A673 (cell line): ENCODE results near the gene PMFBP1. TPM values are rescaled to one million over a fixed set of nuclear protein-coding genes. Genes with fewer than 3 reads are reported as not detected.

Experiments used
- BruUV-seq: library from RNA; stranded (reverse); fragments of 400-500 nt; replicated peaks from 2 replicates; lab custom pipeline; 2021; lab: Mats Ljungman, UMichigan
- CTCF ChIA-PET: fragments of 300-600 bp; sonication (Branson Sonifier 250); formaldehyde crosslinking; loops from one replicate; lab custom pipeline; 2022; ENCODE audit warnings: antibody characterized with exemption; lab: Charles Lee
- POLR2A ChIA-PET: fragments of 300-600 bp; sonication (Branson Sonifier 250); formaldehyde crosslinking; loops from one replicate; lab custom pipeline; 2022; ENCODE audit warnings: antibody characterized with exemption; ENCODE audit not compliant: low non-redundant PET; lab: Charles Lee
- DNase-seq: peaks from one replicate; pipeline ENCODE4 v3.0.0-alpha.2; 2015; ENCODE audit warnings: low spot score
- H3K27ac ChIP-seq: fragments of 200-600 bp; sonication (generic); 2 replicates; pipeline ENCODE4 v1.5.1; 2016; ENCODE audit warnings: mixed run types, low read depth, mild to moderate bottlenecking, mixed read lengths, antibody characterized with exemption, low read length; ENCODE audit not compliant: poor library complexity, severe bottlenecking
- H3K27me3 ChIP-seq: fragments of 200-600 bp; sonication (generic); replicated peaks from 2 replicates; pipeline ENCODE4 v1.6.1; 2017; ENCODE audit warnings: mixed run types, low read depth, mild to moderate bottlenecking, mixed read lengths, antibody characterized with exemption, low read length; ENCODE audit not compliant: insufficient read depth, poor library complexity
- H3K36me3 ChIP-seq: fragments of 200-600 bp; sonication (generic); 2 replicates; pipeline ENCODE4 v1.6.1; 2016; ENCODE audit warnings: mixed run types, mild to moderate bottlenecking, mixed read lengths, antibody characterized with exemption, low read length; ENCODE audit not compliant: insufficient read depth, poor library complexity, severe bottlenecking
- H3K4me1 ChIP-seq: fragments of 200-600 bp; sonication (generic); 2 replicates; pipeline ENCODE4 v1.6.1; 2017; ENCODE audit warnings: mixed run types, mild to moderate bottlenecking, mixed read lengths, antibody characterized with exemption, low read length; ENCODE audit not compliant: insufficient read depth, poor library complexity, severe bottlenecking
- H3K4me3 ChIP-seq: fragments of 200-600 bp; sonication (generic); 2 replicates; pipeline ENCODE4 v1.5.1; 2016; ENCODE audit warnings: low read depth, mixed run types, mild to moderate bottlenecking, mixed read lengths, low read length; ENCODE audit not compliant: poor library complexity, severe bottlenecking
- H3K9me3 ChIP-seq: fragments of 200-600 bp; sonication (generic); 2 replicates; pipeline ENCODE4 v1.6.1; 2016; ENCODE audit warnings: mixed run types, low read depth, mild to moderate bottlenecking, mixed read lengths, antibody characterized with exemption, low read length; ENCODE audit not compliant: poor library complexity, severe bottlenecking
- CTCF ChIP-seq: fragments of 300-800, 200-600 bp; sonication (generic); conservative IDR thresholded peaks from 2 replicates; pipeline ENCODE4 v1.5.1; 2017; ENCODE audit warnings: low read depth, mild to moderate bottlenecking, antibody characterized with exemption, low read length, moderate library complexity, mixed read lengths
- EZH2 ChIP-seq: fragments of 200-600 bp; sonication (generic); IDR thresholded peaks from 2 replicates; pipeline ENCODE4 v1.6.1; 2017; ENCODE audit warnings: borderline replicate concordance, low read depth, mild to moderate bottlenecking, mixed read lengths, antibody characterized with exemption, low read length; ENCODE audit not compliant: poor library complexity, severe bottlenecking
- intact Hi-C: fragments of 100-400 bp; cut with micrococcal nuclease; formaldehyde crosslinking; loops from one replicate; pipeline ENCODE4 v1.10.0; 2022; ENCODE audit not compliant: unreplicated experiment
- total RNA-seq: library from RNA; stranded (reverse); gene quantifications from 2 replicates; pipeline ENCODE4 v1.2.3, GENCODE V29; 2021

The PMFBP1 gene
- total RNA-seq, 1 experiment from 2014 or later = 1.2 TPM

GRCh38 chr16:72219282-72219681 is 47.3 kb upstream of the PMFBP1 start:
- no peak overlapping the region for H3K27ac ChIP-seq
- peaks cover 21% of the 10 kb centered on the region for H3K27me3 ChIP-seq
- no peak for DNase-seq
- ChIA-PET POLR2A (no interaction called here), CTCF (no interaction called here)
- H3K4me3 ChIP-seq = no peak overlapping the region
- no peaks in the 10 kb centered on the region for H3K36me3 ChIP-seq
- H3K4me1 ChIP-seq = no peaks in the 10 kb centered on the region
- no TSS peak for BruUV-seq
- intact Hi-C loops = no loop called here
- no peaks in the 10 kb centered on the region for H3K9me3 ChIP-seq
- TF ChIP-seq EZH2 = no peak
- TF ChIP-seq CTCF = no peak

- DNase-seq = no peak
- no peak overlapping the region for H3K27ac ChIP-seq
- H3K27me3 ChIP-seq = peaks cover 21% of the 10 kb centered on the region
- H3K9me3 ChIP-seq = no peaks in the 10 kb centered on the region
- CTCF ChIA-PET = no interaction called here
- BruUV-seq = no TSS peak
- no peak for TF ChIP-seq CTCF
- TF ChIP-seq EZH2 = no peak
- no peaks in the 10 kb centered on the region for H3K4me1 ChIP-seq
- POLR2A ChIA-PET = no interaction called here
- no peaks in the 10 kb centered on the region for H3K36me3 ChIP-seq
- H3K4me3 ChIP-seq = no peak overlapping the region
- intact Hi-C loops = no loop called here
These were observed 44.8 kb upstream of the PMFBP1 start for GRCh38 chr16:72216767-72217166.

GRCh38 chr16:72214821-72215220 is 42.9 kb upstream of the PMFBP1 start:
- intact Hi-C loops = no loop called here
- H3K9me3 ChIP-seq = no peaks in the 10 kb centered on the region
- POLR2A ChIA-PET = no interaction called here

More at GRCh38 chr16:72214821-72215220, 42.9 kb upstream of the PMFBP1 start:
- TF ChIP-seq CTCF = no peak
- TF ChIP-seq EZH2 = no peak
- Histone ChIP-seq H3K36me3 (no peaks in the 10 kb centered on the region), H3K27ac (no peak overlapping the region), H3K27me3 (peaks cover 4% of the 10 kb centered on the region), H3K4me3 (no peak overlapping the region), H3K4me1 (no peaks in the 10 kb centered on the region)
- BruUV-seq = no TSS peak
- DNase-seq = no peak
- CTCF ChIA-PET = no interaction called here
